ENCODE data around the gene TBATA.

TBATA gene

DNA sequence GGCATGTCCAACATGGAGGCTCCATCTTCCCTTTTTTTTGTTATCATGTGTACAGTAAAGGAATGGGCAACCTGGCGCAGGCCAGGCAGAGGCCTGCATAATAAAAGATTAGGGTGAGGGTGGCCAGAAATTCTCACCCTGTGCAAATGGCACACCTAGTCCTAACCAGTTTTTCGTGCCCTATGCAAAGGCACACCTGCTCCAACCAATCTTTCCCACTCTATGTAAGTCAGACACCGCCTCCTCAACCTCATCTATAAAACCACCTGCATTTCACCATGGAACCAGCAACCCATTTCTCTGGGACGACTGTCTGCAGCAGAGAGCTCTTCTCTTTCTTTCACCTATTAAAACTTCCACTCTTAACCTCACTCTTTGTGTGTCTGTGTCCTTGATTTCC lies 16.1 kb downstream of the TBATA start:
- TF ChIP-seq POLR2AphosphoS5 (IDR thresholded peaks at IDR 0.05; ENCODE audit: low read depth, low read length): no peak
- no peak for TF ChIP-seq FOXP2 (optimal IDR thresholded peaks at IDR 0.05; ENCODE audit: borderline replicate concordance, extremely low read depth, extremely low read length, insufficient read depth)
- TF ChIP-seq, protein P1, sequence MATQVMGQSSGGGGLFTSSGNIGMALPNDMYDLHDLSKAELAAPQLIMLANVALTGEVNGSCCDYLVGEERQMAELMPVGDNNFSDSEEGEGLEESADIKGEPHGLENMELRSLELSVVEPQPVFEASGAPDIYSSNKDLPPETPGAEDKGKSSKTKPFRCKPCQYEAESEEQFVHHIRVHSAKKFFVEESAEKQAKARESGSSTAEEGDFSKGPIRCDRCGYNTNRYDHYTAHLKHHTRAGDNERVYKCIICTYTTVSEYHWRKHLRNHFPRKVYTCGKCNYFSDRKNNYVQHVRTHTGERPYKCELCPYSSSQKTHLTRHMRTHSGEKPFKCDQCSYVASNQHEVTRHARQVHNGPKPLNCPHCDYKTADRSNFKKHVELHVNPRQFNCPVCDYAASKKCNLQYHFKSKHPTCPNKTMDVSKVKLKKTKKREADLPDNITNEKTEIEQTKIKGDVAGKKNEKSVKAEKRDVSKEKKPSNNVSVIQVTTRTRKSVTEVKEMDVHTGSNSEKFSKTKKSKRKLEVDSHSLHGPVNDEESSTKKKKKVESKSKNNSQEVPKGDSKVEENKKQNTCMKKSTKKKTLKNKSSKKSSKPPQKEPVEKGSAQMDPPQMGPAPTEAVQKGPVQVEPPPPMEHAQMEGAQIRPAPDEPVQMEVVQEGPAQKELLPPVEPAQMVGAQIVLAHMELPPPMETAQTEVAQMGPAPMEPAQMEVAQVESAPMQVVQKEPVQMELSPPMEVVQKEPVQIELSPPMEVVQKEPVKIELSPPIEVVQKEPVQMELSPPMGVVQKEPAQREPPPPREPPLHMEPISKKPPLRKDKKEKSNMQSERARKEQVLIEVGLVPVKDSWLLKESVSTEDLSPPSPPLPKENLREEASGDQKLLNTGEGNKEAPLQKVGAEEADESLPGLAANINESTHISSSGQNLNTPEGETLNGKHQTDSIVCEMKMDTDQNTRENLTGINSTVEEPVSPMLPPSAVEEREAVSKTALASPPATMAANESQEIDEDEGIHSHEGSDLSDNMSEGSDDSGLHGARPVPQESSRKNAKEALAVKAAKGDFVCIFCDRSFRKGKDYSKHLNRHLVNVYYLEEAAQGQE (IDR thresholded peaks at IDR 0.05; ENCODE audit: insufficient read depth in 1 of 2, low read depth in 2 of 2, low read length in 2 of 2): no peak
- no peak for TF ChIP-seq SIN3A (IDR thresholded peaks at IDR 0.05; ENCODE audit: borderline replicate concordance, insufficient read depth, low read length)
- TF ChIP-seq TAF1 (IDR thresholded peaks at IDR 0.05; ENCODE audit: borderline replicate concordance, insufficient read depth, low read length): no peak

DNA sequence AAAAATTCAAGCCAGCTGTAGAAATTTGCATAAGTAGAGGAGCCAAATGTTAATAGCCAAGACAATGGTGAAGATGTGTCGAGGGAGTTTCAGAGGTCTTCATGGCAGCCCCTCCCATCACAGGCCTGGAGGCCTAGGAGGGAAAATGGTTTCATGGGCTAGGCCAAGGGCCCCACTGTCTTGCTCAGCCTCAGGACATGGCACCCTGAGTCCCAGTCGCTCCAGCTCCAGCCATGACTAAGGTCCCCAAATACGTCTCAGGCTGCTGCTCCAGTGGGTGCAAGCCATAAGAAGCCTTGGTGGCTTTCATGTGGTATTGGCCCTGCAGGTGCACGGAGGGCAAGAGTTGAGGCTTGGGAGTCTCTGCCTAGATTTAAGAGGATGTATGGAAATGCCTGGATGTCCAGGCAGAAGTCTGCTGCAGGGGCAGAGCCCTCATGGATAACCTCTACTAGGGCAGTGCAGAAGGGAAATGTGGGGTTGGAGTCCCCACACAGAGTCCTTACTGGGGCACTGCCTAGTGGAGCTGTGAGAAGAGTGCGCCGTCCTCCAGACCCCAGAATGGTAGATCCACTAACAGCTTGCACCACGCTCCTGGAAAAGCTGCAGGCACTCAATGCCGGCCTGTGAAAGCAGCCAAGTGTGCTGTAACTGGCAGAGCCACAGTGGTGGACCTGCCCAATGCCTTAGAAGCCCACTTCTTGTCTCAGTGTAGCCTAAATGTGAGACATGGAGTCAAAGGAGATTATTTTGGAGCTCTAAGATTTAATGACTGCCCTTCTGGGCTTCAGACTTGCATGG lies 19.2 kb downstream of the TBATA start:
- no peak for TF ChIP-seq SIN3A (IDR thresholded peaks at IDR 0.05; ENCODE audit: borderline replicate concordance, insufficient read depth, low read length)
- TF ChIP-seq POLR2AphosphoS5 (IDR thresholded peaks at IDR 0.05; ENCODE audit: low read depth, low read length): no peak
- no peak for TF ChIP-seq TAF1 (IDR thresholded peaks at IDR 0.05; ENCODE audit: borderline replicate concordance, insufficient read depth, low read length)
- TF ChIP-seq, protein P1 (IDR thresholded peaks at IDR 0.05; ENCODE audit: insufficient read depth in 1 of 2, low read depth in 2 of 2, low read length in 2 of 2): no peak
- TF ChIP-seq FOXP2 (optimal IDR thresholded peaks at IDR 0.05; ENCODE audit: borderline replicate concordance, extremely low read depth, extremely low read length, insufficient read depth): no peak

DNA sequence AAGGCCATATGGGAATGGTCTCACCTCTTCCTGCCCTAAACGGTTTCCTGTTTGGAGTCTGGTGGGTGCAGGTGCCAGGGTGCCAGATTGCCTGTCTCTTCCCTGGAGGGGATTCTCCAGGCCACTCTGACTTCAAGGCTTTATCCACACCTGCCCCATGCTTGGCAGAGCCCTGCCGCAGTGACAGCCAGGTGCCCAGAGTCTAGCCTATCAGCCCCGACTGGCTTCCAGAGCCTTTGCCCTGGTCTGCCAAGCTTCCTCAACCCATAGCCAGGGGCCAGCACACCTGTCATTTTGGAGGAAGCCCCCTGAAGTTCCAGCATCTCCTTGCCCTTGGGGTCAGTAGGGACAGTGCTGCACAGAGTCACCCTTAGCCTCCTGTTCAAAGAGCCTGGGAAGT lies 21.6 kb downstream of the TBATA start:
- TF ChIP-seq TAF1 (IDR thresholded peaks at IDR 0.05; ENCODE audit: borderline replicate concordance, insufficient read depth, low read length): no peak
- TF ChIP-seq SIN3A (IDR thresholded peaks at IDR 0.05; ENCODE audit: borderline replicate concordance, insufficient read depth, low read length): no peak
- TF ChIP-seq FOXP2 (optimal IDR thresholded peaks at IDR 0.05; ENCODE audit: borderline replicate concordance, extremely low read depth, extremely low read length, insufficient read depth): no peak
- no peak for TF ChIP-seq POLR2AphosphoS5 (IDR thresholded peaks at IDR 0.05; ENCODE audit: low read depth, low read length)
- TF ChIP-seq, protein P1 (IDR thresholded peaks at IDR 0.05; ENCODE audit: insufficient read depth in 1 of 2, low read depth in 2 of 2, low read length in 2 of 2): no peak

DNA sequence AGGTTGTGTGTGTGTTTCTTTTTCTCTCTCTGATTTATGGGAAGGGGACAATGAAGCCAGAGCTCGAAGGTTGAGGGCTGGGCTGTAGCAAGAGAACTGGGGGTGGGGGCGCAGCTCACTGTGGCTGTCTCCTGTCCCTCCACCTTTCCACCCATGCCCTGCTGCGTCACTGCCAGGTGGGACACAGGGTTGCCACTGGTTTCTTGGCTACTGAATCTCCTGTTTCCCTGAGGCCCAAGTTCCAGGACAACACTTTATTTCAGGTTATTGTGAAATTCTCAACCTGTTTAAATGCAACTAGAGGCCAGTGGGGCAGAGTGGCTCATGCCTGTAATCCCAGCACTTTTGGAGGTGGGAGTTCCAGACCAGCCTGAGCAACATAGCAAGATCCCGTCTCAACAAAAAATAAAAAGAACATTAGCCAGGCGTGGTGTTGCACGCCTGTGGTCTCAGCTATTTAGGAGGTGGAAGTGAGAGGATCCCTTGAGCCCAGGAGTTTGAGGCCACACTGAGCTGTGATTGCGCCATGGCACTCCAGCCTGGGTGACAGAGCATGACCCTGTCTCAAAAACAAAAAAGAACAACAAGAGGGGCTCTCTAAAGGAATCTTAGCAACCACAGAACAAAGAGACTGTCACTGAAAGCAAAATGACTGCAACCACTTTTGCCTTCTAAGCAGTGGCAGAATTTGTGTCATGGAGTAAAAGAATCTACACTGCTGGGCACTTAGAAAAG lies 22.6 kb downstream of the TBATA start:
- TF ChIP-seq TAF1 (IDR thresholded peaks at IDR 0.05; ENCODE audit: borderline replicate concordance, insufficient read depth, low read length): no peak

DNA sequence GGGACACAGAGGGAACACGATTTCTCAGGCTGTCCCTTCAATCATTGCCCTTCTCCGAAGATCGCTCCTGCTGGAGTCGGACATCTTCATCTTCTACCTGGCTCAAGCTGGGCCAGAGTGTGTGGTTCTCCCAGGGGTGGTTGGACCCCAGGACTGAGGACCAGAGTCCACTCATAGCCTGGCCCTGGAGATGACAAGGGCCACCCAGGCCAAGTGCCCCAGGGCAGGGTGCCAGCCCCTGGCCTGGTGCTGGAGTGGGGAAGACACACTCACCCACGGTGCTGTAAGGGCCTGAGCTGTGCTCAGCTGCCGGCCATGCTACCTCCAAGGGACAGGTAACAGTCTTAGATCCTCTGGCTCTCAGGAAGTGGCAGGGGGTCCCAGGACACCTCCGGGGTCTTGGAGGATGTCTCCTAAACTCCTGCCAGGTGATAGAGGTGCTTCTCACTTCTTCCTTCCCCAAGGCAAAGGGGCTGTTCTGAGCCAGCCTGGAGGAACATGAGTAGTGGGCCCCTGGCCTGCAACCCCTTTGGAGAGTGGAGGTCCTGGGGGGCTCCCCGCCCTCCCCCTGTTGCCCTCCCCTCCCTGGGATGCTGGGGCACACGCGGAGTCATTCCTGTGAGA lies 23.3 kb downstream of the TBATA start:
- TF ChIP-seq, protein P1 (IDR thresholded peaks at IDR 0.05; ENCODE audit: insufficient read depth in 1 of 2, low read depth in 2 of 2, low read length in 2 of 2): no peak
- TF ChIP-seq SIN3A (IDR thresholded peaks at IDR 0.05; ENCODE audit: borderline replicate concordance, insufficient read depth, low read length) (no peak), TAF1 (IDR thresholded peaks at IDR 0.05; ENCODE audit: borderline replicate concordance, insufficient read depth, low read length) (no peak), FOXP2 (optimal IDR thresholded peaks at IDR 0.05; ENCODE audit: borderline replicate concordance, extremely low read depth, extremely low read length, insufficient read depth) (no peak), POLR2AphosphoS5 (IDR thresholded peaks at IDR 0.05; ENCODE audit: low read depth, low read length) (no peak)

All from PFSK-1 (cell line).